ENCODE data around the gene FRYL. TPM values are rescaled to one million over a fixed set of nuclear protein-coding genes. Genes with fewer than 3 reads are reported as not detected.

Gene FRYL
- total RNA-seq, 1 experiment from 2014 or later = 47.7 TPM

DNA sequence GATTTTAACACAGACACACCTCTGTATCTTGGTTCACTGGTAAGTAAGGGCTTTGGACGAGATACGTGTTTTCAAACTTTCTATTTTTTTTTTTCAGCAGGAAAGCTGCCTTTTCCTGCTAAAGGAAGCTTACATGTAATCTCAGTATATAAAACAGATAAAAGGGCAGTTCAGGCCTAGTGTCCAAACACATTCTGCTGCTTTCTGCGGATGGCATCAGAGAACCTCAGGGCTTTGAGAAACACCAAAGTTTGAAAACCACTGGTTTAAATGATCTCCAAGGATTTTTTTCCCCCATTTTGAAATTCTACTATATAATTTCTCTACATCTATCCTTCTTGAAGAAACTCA lies 214.1 kb downstream of the FRYL start (continued):
- TF ChIP-seq ZBTB33 (IDR thresholded peaks at IDR 0.05; ENCODE audit: extremely low read depth, insufficient replicate concordance, low read length) (no peak), ATF3 (IDR thresholded peaks at IDR 0.05) (no peak), POLR2AphosphoS5 (IDR thresholded peaks at IDR 0.05; ENCODE audit: low read depth, low read length) (no peak)
- TF ChIP-seq, protein P1, sequence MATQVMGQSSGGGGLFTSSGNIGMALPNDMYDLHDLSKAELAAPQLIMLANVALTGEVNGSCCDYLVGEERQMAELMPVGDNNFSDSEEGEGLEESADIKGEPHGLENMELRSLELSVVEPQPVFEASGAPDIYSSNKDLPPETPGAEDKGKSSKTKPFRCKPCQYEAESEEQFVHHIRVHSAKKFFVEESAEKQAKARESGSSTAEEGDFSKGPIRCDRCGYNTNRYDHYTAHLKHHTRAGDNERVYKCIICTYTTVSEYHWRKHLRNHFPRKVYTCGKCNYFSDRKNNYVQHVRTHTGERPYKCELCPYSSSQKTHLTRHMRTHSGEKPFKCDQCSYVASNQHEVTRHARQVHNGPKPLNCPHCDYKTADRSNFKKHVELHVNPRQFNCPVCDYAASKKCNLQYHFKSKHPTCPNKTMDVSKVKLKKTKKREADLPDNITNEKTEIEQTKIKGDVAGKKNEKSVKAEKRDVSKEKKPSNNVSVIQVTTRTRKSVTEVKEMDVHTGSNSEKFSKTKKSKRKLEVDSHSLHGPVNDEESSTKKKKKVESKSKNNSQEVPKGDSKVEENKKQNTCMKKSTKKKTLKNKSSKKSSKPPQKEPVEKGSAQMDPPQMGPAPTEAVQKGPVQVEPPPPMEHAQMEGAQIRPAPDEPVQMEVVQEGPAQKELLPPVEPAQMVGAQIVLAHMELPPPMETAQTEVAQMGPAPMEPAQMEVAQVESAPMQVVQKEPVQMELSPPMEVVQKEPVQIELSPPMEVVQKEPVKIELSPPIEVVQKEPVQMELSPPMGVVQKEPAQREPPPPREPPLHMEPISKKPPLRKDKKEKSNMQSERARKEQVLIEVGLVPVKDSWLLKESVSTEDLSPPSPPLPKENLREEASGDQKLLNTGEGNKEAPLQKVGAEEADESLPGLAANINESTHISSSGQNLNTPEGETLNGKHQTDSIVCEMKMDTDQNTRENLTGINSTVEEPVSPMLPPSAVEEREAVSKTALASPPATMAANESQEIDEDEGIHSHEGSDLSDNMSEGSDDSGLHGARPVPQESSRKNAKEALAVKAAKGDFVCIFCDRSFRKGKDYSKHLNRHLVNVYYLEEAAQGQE (IDR thresholded peaks at IDR 0.05; ENCODE audit: low read depth) = no peak

DNA sequence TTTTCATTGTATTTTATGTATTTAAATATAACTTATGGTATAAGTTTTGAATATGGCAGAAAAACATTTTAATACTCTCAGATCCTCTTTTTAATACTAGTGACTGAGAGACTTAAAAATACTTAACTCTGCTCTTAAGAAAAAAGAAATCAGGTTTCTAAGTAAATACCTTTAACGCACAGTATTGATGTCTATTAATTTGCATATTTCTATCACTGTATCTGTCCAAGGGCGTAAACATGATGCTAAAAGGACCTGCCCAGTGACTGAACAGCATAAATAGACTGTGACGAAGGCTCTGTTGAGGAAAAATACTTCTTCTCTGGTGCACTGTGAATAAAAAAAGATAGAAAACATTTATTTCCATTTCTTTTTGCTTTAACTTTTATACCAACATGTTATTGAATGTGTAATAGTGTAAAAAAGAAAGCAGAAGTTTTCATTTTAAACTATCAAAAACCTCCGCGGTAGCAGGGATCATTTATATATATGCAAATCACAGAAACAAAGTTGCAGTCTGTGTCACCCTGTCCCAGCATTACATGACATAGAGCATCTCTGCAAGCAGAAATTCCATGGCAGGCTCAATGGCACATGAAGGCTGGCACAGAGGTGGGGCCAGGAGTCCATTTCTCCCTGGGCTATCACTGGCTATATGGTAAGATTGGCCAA lies 214.6 kb downstream of the FRYL start:
- Histone ChIP-seq H3K9me2 (ENCODE audit: insufficient read depth) (no peaks in the 10 kb centered on the region), H4K20me1 (ENCODE audit: insufficient read depth) (no peaks in the 10 kb centered on the region), H3K27ac (ENCODE audit: low read depth, low read length) (no peak overlapping the region), H3K4me1 (ENCODE audit: control insufficient read depth in 1 of 2, insufficient read depth in 2 of 2, low read length in 2 of 2) (peaks cover 0 to 1% of the 10 kb centered on the region in 2 experiments; a peak in 1 of 4 replicates), H3K4me3 (replicated peaks in 1 of 2; ENCODE audit: low read depth in 1 of 2, low read length in 2 of 2) (no peak overlapping the region), H3K9ac (ENCODE audit: low read length) (no peak overlapping the region), H3K9me3 (ENCODE audit: control insufficient read depth in 1 of 2, insufficient read depth in 1 of 2, low read depth in 1 of 2, low read length in 2 of 2) (no peaks in the 10 kb centered on the region), H3K27me3 (ENCODE audit: insufficient read depth, low read length) (no peaks in the 10 kb centered on the region), H3K36me3 (ENCODE audit: control insufficient read depth in 1 of 2, insufficient read depth in 2 of 2, low read length in 2 of 2) (peaks cover 0 to 11% of the 10 kb centered on the region in 2 experiments; a peak in 2 of 4 replicates), H3K4me2 (ENCODE audit: low read length) (no peak overlapping the region), H2AFZ (ENCODE audit: low read depth, low read length, poor library complexity, severe bottlenecking) (no peak overlapping the region), H3K79me2 (ENCODE audit: insufficient read depth, low read length) (no peaks in the 10 kb centered on the region)
- ChIA-PET RAD21 (ENCODE audit: low non-redundant PET in 1 of 2, low total read pairs in 2 of 2, uncharacterized antibody in 2 of 2, unreplicated experiment in 2 of 2) (no interaction called here), CTCF (no interaction called here), POLR2A (no interaction called here)
- DNase-seq (ENCODE audit: low read depth, low spot score) = no peak
- BruUV-seq (replicated peaks) = no TSS peak
- TF ChIP-seq JUND (IDR thresholded peaks at IDR 0.05) (no peak), ATF3 (IDR thresholded peaks at IDR 0.05) (no peak), ZFX (IDR thresholded peaks at IDR 0.05) (no peak)
- intact Hi-C loops (cut with micrococcal nuclease) = no loop called here
- ATAC-seq = no peak

Data from HCT116 (cell line).